SH-SY5Y (cell line): ENCODE data around the gene ZNF775.

ENCODE experiments used
- GATA2 ChIP-seq: IDR thresholded peaks from 2 replicates; pipeline ENCODE4 v1.6.1; 2011; ENCODE audit warnings: mild to moderate bottlenecking, low read depth, low read length
- GATA3 ChIP-seq: IDR thresholded peaks from 2 replicates; pipeline ENCODE4 v1.6.1; 2011; ENCODE audit warnings: low read depth, mild to moderate bottlenecking, low read length, moderate library complexity

ZNF775 gene

GRCh38 chr7:150378115-150378852, 846 bp upstream of the ZNF775 start:
- TF ChIP-seq GATA2 (no peak), GATA3 (no peak)

GRCh38 chr7:150379441-150380379, 580 bp downstream of the ZNF775 start:
- TF ChIP-seq GATA2: peak; percentile 43; the same call in 1 of the 2 replicates
- no peak for TF ChIP-seq GATA3

DNA sequence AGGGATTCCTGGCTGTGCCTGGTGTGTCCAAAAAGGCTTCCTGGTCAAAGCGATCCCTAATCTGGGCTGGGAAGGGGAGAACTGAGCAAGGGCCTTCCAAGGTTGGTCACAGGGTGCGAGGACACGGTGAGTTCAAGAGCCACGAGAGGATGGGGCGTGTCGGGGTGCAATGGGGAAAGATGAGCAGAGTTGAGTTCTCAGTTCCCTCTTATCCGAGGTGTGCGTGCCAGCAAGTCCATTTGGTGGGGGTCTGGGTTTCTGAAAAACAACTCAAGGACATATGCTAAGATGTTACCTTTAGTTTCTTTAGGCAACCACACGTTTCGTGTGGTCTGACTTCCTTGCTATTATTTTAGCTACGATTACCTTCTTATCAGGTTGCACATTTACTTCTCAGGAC, 1.3 kb downstream of the ZNF775 start:
- TF ChIP-seq GATA3 (no peak), GATA2 (no peak)

DNA sequence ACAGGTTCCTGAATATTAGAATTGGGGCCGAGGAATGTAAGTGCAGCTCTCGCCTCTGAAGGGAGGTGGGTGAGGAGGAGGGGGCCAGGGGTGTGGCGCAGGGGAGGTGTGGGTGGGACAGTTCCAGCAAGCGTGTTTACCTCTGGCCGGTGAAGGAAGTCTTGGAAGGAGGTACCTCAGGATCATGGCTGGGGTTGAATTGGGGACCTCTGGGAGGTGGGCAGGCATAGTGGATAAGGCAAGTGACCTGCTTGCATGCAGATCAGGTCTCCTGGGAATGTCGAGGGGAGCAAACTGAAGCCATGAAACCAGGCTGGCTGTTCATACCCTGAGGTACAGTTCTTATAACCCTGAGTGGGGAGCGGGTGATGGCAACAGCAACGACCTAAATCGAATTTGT, 2.0 kb downstream of the ZNF775 start:
- TF ChIP-seq GATA3 (no peak), GATA2 (no peak)

- TF ChIP-seq GATA3 (no peak), GATA2 (no peak)
These were observed 2.6 kb downstream of the ZNF775 start for GRCh38 chr7:150381785-150382122.

GRCh38 chr7:150382123-150382843, 3.2 kb downstream of the ZNF775 start:
- TF ChIP-seq GATA2: no peak

DNA sequence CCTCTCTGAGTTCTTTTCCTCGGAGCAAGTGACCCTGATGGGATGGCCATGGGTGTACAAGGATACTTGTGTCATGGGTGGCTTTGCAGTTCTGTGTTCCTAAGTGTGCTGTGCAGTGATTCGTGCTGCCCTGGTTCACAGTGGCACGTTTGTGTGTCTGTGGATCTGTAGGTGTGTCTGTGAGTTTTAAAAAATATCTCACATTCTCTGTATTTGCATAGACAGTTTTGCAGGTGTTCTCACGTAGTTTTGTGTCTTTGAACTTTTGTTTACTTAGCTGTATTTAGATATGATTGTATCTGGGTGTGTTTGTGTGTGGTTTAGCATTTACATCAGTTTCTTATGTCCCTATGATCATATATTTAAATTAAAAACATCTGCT, 3.7 kb downstream of the ZNF775 start:
- TF ChIP-seq GATA2 (no peak), GATA3 (no peak)

- TF ChIP-seq GATA3: no peak
- no peak for TF ChIP-seq GATA2
These were observed 4.7 kb downstream of the ZNF775 start for GRCh38 chr7:150383710-150384397.

GRCh38 chr7:150384406-150385301, 5.5 kb downstream of the ZNF775 start:
- no peak for TF ChIP-seq GATA3
- no peak for TF ChIP-seq GATA2

GRCh38 chr7:150385302-150385723, 6.2 kb downstream of the ZNF775 start:
- TF ChIP-seq GATA2 (no peak), GATA3 (no peak)

GRCh38 chr7:150388306-150388705, 9.2 kb downstream of the ZNF775 start:
- TF ChIP-seq GATA3 (no peak), GATA2 (no peak)

DNA sequence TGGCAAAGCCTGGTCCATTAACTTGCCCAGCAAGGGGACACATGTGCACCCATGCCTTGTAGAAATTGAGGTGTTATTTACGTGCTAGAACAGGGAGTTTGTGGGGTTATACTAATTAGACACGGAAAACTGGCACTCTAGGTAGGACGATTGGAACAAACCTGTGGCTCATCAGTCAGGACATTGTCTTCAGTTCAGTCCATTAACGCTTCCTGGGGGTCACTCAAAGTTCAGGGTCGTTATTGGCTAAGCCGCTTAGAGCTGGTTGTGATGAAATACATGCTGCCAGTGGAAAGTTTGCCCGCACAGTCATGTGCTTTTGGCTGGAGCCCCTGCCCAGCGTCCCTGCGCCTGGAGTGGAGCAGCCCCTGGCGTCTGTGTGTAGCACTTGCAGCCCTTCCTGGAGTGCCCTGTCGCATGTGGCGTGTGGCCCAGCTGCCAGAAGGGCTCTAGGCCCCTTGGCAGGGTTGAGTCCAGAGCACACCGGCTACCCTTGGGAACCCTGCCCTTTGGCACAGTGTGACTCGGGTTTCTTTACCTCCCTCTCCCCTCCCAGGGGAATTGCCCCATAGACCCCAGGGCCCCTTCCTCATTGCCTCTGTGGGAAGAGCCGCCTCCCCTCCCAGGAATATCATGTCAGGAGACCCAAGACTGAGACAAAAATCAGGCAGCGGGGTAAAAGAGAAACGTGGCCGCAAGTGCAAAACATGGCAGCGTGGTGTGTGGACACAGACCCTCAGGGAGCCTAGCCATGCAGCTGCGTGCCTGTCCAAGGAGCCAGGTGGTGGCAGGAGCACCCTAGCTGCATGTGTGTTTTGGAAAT, 9.8 kb downstream of the ZNF775 start:
- TF ChIP-seq GATA2 (no peak), GATA3 (no peak)

DNA sequence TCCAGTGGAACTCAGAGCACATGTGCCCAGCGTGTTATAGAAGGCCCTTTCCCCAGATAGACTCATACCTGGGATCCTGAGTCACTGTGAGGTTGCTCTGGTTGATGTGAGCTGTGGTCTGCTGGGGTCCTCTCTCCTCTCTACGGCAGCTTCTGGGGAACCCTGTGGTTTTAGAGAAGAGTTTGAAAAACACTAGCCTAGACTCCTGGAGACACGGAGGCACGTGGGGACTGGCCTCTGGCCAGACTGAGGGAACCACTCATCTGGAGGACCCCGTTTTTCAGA, 10.3 kb downstream of the ZNF775 start:
- no peak for TF ChIP-seq GATA2
- TF ChIP-seq GATA3: no peak

- TF ChIP-seq GATA3 (no peak), GATA2 (no peak)
These were observed 11.1 kb downstream of the ZNF775 start for GRCh38 chr7:150390205-150390604.
